IPS-11a (cell line): ENCODE data around the gene PSTPIP1.
"Not testable (repeated sequence)": the region's sequence is repeated elsewhere in the genome, so short reads cannot be mapped to it uniquely, and the experiment has no call there.

ENCODE experiments used
- H3K4me3 ChIP-seq: one replicate; pipeline ENCODE4 v1.5.1; 2013; ENCODE audit warnings: low read depth, low read length, control low read depth

Gene PSTPIP1

GRCh38 chr15:76994971-76995945, at the start of gene PSTPIP1:
Gene PSTPIP1, plus strand, starts transcription at chr15:76995126. Its CDS starts 448 bp downstream, at chr15:76995574.
- H3K4me3 ChIP-seq, result no peak within 1 kb of the TSS

DNA sequence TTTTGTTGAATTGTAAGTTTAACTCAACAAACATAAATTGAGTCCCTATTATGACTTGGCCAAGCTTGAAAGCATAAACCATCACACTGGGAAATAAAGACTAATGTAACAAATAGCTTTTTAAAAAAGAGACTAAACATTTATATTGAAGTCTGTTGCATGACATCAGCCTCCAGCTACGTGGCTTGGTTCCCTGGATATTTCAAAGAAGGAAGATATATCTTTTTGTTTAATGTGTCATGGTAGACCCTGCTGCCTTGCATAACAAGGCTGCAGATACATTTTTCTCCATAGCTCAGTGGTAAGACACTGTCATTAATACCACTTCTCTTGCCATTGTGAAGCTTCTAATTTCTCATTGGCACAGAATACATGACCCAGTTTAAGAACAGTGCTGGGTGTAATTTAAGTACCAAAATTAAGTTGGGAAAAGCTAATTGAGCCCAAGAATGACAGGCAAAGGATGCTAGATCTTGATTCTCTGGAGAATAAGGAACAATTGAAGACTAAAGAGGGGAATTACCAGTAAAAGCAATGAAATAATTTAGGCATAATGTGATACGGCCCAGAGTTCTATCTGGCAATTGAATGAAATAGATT, 49.3 kb upstream of the PSTPIP1 start:
- H3K4me3 ChIP-seq, result no peak overlapping the region

DNA sequence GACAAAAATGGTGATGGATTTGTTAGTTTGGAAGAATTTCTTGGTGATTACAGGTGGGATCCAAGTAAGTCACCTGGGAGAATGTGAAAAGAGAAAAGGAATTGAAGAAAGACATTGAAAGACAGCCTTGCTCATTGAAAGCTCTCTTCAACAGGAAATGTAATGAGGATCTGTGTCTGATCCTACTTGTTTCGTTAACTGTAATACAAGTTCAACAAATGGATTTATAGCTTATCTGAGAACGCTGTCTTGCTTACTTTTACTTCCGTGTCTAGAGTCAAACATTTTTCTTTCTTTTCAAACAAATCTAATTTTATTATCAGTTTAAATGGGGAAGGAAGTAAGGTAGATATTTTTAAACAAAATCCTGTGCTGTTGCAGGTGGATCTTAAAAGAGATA, 47.5 kb upstream of the PSTPIP1 start:
- H3K4me3 ChIP-seq, result no peak overlapping the region

GRCh38 chr15:76951220-76951619, 43.7 kb upstream of the PSTPIP1 start:
- no peak overlapping the region for H3K4me3 ChIP-seq

GRCh38 chr15:76953913-76954312, 41.0 kb upstream of the PSTPIP1 start:
- no peak overlapping the region for H3K4me3 ChIP-seq

DNA sequence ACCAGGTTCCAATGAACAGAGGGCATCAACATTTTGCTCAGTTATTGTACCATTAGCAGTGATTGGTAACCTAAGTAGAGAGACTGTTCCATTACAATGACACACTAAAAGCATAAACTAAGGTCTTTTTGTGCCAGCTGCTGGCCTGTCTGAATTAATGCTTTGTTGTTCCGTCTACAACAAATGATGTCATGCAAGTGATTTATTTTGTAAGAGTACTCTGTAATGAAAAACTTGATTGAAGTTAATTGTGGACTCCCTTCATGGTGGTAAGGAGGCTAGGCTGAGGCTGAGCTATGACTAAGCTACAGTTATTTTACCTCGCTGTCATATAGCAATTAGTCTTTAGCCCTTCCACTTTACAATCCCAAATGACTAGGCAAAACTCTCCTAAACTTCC, 40.2 kb upstream of the PSTPIP1 start:
- no peak overlapping the region for H3K4me3 ChIP-seq

DNA sequence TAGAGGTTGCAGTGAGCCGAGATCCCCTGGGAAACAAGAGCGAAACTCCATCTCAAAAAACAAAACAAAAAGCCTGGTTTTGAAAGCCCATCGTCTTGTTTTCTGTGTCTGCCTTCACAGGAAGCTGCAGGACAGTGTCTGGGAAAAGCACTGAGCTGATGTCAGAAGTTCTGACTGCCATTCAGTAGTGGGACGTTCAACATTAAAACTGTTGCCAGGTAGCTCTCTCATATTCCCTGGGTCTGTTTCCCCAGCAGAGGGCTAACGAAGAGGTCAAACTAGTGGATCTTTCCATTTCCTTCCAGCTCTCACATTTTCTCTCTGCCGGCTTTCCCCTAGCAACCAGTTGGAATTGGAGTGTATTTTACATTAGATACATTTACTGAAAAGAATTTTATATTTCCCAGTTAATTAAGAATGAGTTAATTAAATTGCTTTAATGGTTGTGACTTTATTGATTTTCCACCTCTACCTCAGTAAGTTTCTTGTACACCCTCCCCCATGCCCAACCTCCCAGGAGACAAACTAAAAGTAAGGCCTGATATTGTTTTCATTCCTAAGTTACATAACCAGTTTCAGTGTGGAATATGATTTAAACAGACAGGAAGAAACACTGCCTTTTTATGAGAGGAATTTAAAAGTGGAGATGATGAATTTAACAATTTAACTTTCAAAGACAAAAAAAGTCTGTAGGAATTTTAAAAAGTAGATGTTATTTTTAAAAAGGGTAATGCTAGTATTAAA, 33.5 kb upstream of the PSTPIP1 start:
- no peak overlapping the region for H3K4me3 ChIP-seq

DNA sequence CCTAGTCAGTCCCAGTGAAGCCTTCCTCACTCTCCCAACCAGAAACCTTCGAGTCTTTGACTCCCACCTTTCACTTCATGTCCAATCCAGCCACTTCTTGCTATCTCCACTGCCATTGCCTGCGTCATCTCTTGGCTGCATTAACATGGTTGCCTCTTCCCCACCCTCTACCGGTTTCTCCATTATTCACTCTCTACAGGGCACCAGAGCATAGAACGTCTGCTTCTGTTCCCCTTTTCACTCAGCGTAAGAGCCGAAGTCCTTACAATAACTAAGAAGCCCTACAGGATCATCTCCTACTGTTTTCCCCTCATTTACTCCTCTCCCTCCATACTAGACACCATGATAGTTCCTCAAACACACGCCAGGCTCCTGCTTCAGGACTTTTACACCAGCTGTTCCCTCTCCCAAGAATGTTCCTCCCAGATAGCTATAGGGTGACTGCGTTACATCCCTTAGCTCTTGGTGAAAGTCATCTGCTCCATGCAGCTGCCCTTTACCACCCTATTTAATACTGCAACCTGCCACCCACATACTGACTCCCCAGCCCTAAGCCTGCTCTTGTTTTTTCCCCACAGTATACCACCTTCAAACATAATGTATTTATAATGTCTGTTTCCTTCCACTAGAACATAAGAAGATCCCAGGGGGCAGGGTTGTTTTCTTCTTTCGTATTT, 32.5 kb upstream of the PSTPIP1 start:
- H3K4me3 ChIP-seq, result no peak overlapping the region

GRCh38 chr15:76963596-76963995, 31.3 kb upstream of the PSTPIP1 start:
- H3K4me3 ChIP-seq, result no peak overlapping the region

DNA sequence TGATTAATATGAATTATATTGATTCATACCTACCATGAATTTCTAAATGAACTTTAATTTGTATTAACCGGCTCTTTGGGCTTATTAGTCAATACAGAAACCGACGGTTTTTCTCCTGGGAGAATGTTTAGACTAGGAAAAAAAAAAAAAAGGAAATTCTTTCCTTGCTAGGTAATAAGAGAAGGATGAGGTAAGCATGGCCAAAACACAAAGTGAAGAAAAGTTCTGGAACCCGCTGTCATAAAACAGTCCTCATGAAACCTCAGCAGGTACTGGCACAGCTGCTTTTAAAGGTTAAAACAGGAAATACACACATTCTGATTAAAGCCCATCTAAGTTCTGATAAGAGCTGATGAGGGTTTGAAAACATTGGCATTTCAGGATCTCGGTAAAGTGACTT, 30.8 kb upstream of the PSTPIP1 start:
- no peak overlapping the region for H3K4me3 ChIP-seq

DNA sequence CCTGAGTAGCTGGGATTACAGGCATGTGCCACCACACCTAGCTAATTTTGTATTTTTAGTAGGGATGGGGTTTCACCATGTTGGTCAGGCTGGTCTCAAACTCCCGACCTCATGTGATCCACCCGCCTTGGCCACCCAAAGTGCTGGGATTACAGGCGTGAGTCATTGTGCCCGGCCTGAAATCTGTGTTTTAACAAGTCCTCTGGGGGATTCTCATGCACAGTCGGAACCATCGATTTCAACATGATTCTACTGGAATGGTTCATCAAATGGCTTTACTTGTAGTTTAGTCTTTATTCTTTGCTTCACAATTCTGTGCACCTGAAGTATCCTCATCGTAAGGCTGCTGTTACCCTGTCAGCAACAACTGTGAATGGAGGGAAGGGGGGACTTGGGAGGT, 28.9 kb upstream of the PSTPIP1 start:
- H3K4me3 ChIP-seq, result not testable (repeated sequence)

DNA sequence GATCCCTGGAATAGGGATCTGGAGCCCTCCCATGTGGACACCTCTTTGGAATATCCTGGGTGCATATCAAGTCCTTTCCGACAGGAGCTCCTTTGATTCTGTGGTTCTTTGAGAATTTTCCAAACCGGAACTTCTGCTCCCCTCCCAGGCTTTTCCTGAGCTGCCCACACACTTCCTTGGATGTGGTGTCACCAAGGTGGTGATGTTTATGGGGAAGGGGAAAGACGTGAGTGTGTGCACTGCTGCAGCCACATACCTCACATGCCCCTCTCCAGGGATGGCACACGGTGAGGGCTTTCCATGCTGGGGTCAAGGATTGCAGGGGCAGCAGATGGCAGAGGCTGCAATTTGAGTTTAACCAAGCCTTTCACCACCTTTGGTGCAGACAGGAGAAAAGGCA, 27.9 kb upstream of the PSTPIP1 start:
- no peak overlapping the region for H3K4me3 ChIP-seq

- no peak overlapping the region for H3K4me3 ChIP-seq
Observed at GRCh38 chr15:76968306-76968705, 26.6 kb upstream of the PSTPIP1 start.

DNA sequence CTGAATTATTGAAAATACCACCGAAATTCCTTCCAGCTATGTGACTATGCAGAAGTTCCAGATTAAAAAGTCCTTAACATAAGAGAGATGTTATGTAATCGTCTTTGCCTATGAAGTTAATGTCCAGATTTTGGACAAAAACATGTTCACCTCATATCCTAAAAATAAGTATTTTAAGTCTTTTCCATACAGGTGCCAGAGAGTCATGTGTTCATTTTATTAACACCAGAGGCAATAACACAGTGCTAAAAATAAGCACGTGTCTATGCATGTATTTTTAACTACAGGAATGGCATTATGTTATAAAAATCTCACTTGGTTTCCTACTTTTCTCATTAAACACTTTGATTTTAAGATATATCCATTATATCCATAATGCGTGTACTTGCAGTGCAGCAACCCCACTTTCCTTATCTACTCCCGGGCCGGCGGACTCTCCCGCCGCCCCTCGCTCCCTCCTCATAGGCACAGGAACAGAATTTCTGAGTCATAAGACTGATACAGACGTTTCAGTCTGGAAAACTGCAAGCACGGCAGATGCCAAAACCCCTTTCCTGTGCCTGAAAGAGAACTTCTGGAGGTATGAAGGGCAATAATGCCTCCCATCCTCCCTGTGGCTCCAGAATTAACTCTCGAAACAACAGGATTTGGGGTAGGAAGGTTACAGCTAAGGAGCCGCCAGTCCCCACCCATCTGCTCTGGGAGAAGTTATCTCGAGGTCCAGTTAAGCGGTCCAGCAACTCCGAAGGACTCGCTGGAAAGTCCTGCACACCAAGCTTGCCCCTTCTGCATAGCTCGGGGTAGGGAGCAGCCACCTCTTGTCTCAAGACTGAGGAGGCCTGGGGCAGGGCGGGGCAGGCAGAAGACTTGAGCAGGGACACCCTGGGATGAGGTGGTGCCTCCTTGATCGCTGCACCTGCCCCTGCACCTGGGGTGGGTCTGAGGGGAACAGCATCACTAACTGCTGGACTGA, 22.3 kb upstream of the PSTPIP1 start:
- H3K4me3 ChIP-seq, result no peak overlapping the region

DNA sequence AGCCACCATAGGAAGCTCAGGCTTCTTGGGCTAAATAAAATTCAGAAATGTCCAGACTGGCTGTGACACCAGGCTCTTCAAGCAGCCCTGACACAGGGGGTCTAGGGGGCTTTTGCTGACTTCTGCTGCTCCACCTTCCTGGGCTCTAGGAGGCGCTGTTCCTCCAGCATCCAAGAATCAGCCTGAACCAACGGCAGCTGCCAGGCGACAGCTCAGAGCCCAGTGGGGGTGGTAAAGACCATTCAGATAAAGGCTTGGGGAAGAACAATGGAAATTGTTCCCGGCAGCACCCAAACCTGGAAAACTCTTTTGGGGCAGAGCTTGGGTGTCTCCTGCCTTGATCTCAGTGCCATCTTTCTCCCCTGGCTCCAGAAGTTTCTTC, 21.6 kb upstream of the PSTPIP1 start:
- no peak overlapping the region for H3K4me3 ChIP-seq

DNA sequence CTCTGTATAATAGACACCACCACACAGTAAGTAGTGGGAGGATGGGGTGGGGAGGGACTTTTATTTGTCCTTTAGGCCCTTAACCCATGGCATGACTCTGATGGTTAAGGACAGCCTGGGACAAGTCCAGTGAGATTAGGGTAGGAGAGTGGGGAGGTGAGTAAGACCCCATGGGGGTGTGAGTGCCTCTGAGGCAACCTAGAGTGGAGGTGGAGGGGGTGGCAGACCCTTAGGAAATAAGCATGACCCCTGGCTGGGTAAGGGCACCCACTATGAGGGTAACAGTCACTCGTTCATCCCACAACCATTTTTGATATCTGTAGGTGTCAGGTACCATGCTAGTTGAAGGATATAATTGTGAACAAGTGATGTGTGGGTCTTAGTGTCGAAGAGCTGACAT, 21.0 kb upstream of the PSTPIP1 start:
- no peak overlapping the region for H3K4me3 ChIP-seq

DNA sequence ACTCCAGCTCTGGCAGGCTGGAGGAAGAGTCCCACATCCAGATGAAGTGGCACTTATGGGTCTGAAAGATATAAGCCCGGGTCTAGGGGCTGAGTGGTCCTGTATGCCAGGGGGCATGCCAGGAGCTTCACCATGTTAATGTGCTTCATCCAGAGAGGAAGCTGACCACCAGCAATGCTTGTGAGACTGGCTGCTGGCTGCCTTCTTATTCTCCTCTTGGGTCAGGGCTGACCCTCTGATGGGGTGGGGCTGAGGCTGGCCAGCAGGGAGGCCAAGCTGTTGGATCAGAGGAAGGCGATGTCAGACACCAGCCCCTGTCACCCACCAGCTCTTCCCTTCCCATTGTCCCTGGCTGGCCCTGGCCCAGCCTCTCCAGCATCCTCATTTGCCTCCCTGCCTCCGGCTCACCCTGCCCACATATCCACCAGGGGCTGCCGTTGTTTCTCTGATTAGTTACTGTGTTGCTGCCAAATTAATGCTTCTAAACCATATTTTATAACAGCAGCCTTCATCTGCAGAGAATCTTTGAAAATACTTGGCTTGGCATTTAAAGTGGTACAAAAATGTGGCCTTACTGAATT, 20.4 kb upstream of the PSTPIP1 start:
- H3K4me3 ChIP-seq, result no peak overlapping the region

DNA sequence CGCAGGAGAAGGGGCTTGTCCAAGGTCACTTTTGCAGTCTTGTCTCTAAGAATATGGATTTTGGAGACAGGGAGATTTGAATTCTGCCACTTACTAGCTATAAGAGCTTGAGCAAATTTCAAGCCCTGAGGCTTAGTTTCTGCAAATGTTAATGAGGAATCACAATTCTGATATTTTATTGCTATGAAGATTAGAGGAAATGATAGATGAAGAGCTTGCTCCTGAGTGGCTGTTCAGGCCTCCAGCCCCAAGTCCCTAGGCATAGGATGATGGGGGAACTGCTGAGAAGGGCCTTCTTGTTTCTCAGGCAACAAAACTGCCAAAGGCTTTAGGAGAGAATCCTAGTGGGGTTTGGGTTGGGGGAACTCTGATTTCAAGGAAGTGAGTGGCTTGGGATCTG, 18.8 kb upstream of the PSTPIP1 start:
- no peak overlapping the region for H3K4me3 ChIP-seq

DNA sequence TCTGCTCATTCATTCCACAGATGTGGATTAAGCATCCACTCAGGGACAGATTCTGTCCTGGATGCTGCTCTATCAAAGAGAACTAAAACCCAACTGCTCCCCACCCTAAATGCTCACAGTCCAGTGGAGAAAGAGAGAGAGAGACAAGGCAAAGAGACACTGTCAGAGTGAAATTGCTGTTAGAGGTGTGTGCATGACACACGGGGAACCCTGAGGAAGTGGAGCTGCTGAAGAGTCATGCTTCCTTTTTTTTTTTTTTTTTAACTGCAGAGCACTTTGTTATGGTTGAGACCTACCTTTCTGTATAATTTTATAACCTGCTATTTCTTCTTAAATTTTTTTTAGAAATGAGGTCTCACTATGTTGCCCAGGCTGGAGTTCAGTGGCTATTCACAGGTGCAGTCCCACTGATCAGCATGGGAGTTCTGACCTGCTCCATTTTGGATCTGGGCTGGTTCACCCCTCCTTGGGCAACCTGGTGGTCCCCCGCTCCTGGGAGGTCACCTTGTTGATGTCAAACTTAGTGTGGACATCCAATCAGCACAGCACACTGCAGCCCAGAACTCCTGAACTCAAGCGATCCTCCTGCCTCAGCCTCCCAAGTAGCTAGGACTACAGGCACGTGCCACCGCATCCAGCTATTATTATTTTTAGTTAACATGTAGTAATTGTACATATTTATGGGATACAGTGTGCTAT, 18.2 kb upstream of the PSTPIP1 start:
- H3K4me3 ChIP-seq, result no peak overlapping the region
